ENCODE measurements around the gene CD74.

DNA sequence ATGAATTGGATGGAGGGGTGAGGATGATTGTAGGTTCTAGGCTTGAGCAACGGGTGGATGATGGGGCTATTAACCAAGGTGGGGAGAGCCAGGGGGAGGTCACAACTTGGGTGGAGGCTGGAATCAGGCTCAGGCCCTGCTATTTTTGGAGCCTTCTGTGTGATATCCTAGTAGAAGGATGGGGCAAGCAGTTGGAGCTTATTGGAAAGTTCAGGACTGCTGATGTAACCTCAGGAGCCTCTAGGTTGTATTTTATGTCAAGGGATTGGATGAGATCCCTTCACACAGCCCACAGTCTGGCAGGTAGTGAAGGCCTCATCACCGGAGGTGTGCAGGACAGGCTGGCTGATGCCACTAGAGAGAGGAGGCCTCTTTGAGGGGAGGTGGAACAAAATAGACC is 48.1 kb upstream of the CD74 start:
- TF ChIP-seq, protein P1, sequence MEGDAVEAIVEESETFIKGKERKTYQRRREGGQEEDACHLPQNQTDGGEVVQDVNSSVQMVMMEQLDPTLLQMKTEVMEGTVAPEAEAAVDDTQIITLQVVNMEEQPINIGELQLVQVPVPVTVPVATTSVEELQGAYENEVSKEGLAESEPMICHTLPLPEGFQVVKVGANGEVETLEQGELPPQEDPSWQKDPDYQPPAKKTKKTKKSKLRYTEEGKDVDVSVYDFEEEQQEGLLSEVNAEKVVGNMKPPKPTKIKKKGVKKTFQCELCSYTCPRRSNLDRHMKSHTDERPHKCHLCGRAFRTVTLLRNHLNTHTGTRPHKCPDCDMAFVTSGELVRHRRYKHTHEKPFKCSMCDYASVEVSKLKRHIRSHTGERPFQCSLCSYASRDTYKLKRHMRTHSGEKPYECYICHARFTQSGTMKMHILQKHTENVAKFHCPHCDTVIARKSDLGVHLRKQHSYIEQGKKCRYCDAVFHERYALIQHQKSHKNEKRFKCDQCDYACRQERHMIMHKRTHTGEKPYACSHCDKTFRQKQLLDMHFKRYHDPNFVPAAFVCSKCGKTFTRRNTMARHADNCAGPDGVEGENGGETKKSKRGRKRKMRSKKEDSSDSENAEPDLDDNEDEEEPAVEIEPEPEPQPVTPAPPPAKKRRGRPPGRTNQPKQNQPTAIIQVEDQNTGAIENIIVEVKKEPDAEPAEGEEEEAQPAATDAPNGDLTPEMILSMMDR (IDR thresholded peaks at IDR 0.05) = no peak
- no peak for TF ChIP-seq POLR2A (IDR thresholded peaks at IDR 0.05)

Measured in prostate gland (tissue), 2 donors.